Measurements from ENCODE around the gene CACUL1.

GRCh38 chr10:118738406-118738805, 16.4 kb downstream of the CACUL1 start:
- TF ChIP-seq TAF1 (conservative IDR thresholded peaks at IDR 0.05) (no peak), CTCF (IDR thresholded peaks at IDR 0.05; ENCODE audit: low read depth, low read length, missing input control) (no peak), YY1 (IDR thresholded peaks at IDR 0.05) (no peak), JUND (IDR thresholded peaks at IDR 0.05) (no peak), MAX (IDR thresholded peaks at IDR 0.05) (no peak), RXRA (IDR thresholded peaks at IDR 0.05) (no peak), GABPA (IDR thresholded peaks at IDR 0.05 in 1 of 2, conservative IDR thresholded peaks at IDR 0.05 in 1 of 2) (no peak), RAD21 (IDR thresholded peaks at IDR 0.05) (no peak), REST (IDR thresholded peaks at IDR 0.05) (no peak), ZBTB33 (IDR thresholded peaks at IDR 0.05) (no peak), SP1 (IDR thresholded peaks at IDR 0.05) (no peak), ATF3 (IDR thresholded peaks at IDR 0.05) (no peak)

All from liver (tissue), 3 donors.